Fibroblast of villous mesenchyme (primary cell): ENCODE results near the gene NKX2-2. TPM values are rescaled to one million over a fixed set of nuclear protein-coding genes. Genes with fewer than 3 reads are reported as not detected.

ENCODE experiments used
- DNase-seq: peaks from one replicate; pipeline ENCODE4 v3.0.0-alpha.2; 2010; ENCODE audit warnings: low read depth
- H3K4me3 ChIP-seq: 2 replicates; pipeline ENCODE4 v1.5.1; 2011; ENCODE audit warnings: low read depth, mild to moderate bottlenecking, low read length
- CTCF ChIP-seq: IDR thresholded peaks from 2 replicates; pipeline ENCODE4 v1.5.1; 2012; ENCODE audit warnings: low read depth, mild to moderate bottlenecking, low read length; ENCODE audit not compliant: insufficient read depth
- total RNA-seq: library from RNA; depleted of rRNA; stranded (reverse); fragments of >200 nt; gene quantifications from 2 replicates; pipeline ENCODE4 v1.2.3, GENCODE V29; 2012

The NKX2-2 gene
- total RNA-seq, 1 donor: not detected

GRCh38 chr20:21501184-21501583 is 12.7 kb downstream of the NKX2-2 start:
- H3K4me3 ChIP-seq: no peak overlapping the region
- no peak for TF ChIP-seq CTCF
- no peak for DNase-seq

GRCh38 chr20:21500599-21500998 is 13.3 kb downstream of the NKX2-2 start:
- TF ChIP-seq CTCF: no peak
- no peak for DNase-seq
- no peak overlapping the region for H3K4me3 ChIP-seq

- no peak for DNase-seq
- no peak overlapping the region for H3K4me3 ChIP-seq
- no peak for TF ChIP-seq CTCF
Observed at GRCh38 chr20:21499641-21500040, 14.2 kb downstream of the NKX2-2 start.

GRCh38 chr20:21498635-21499034 is 15.2 kb downstream of the NKX2-2 start:
- no peak for TF ChIP-seq CTCF
- DNase-seq: no peak
- H3K4me3 ChIP-seq: no peak overlapping the region

- DNase-seq: no peak
- no peak for TF ChIP-seq CTCF
- no peak overlapping the region for H3K4me3 ChIP-seq
Observed at GRCh38 chr20:21498195-21498594, 15.7 kb downstream of the NKX2-2 start.

GRCh38 chr20:21496452-21496851 is 17.4 kb downstream of the NKX2-2 start:
- no peak overlapping the region for H3K4me3 ChIP-seq
- no peak for DNase-seq
- TF ChIP-seq CTCF: no peak

GRCh38 chr20:21493049-21493448 is 20.8 kb downstream of the NKX2-2 start:
- TF ChIP-seq CTCF: no peak
- no peak for DNase-seq
- H3K4me3 ChIP-seq: no peak overlapping the region
